NOMO-1 (cell line): Measurements from ENCODE around the gene RGL1.
"Not testable (repeated sequence)": the region's sequence is repeated elsewhere in the genome, so short reads cannot be mapped to it uniquely, and the experiment has no call there.

Experiments
- DNase-seq, 2 experiments: peaks; one replicate each; lab custom pipeline; 2025; ENCODE audit not compliant: unreplicated experiment in 2 of 2; lab: John Stamatoyannopoulos, UW

The RGL1 gene

GRCh38 chr1:183804916-183805841, at the start of gene RGL1:
TSS of gene RGL1 (plus strand) at chr1:183805120. CDS start at chr1:183805298, 178 bp downstream.
- peak; percentile 23 to 40 for DNase-seq

GRCh38 chr1:183756326-183756725, 48.6 kb upstream of the RGL1 start:
- DNase-seq = no peak

- no peak for DNase-seq
These were observed 47.9 kb upstream of the RGL1 start for GRCh38 chr1:183757061-183757460.

DNA sequence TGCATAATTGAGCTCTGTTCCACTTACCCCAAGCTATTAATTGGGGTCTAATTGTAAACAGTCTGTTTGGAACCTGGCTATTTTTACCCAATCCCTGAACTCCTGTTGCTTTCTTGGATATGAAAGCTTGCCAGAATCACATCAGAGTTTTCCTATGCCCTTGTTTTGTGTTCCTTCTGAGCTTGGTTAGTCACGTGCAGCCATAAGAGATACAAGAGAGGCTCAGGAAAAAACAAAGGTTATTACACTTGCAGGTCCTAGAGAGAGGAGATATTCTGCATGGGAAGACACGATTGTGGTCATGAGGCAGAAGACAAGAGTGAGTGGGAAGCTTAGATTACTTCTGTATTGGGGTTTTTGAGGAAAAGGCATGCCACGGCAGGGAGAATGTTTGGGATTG, 46.0 kb upstream of the RGL1 start:
- DNase-seq = no peak

DNA sequence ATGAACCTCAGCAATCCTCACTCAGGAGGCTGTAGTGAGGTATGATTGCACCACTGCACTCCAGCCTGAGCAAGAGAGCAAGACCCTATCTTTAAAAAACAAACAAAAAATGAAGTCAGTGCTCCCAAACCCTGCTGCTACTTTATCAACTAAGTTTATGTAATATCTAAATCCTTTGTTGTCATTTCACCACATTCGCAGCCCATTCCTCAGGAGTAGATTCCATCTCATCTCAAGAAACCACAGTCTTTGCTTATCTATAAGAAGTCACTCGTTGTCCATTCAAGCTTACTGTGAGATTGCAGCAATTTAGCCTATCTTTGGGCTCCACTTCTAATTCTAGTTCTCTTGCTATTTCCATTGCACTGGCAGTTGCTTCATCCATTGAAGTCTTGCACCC, 44.3 kb upstream of the RGL1 start:
- DNase-seq = no peak

GRCh38 chr1:183761871-183762270, 43.0 kb upstream of the RGL1 start:
- DNase-seq = no peak

GRCh38 chr1:183762856-183763255, 42.1 kb upstream of the RGL1 start:
- not testable (repeated sequence) for DNase-seq

DNA sequence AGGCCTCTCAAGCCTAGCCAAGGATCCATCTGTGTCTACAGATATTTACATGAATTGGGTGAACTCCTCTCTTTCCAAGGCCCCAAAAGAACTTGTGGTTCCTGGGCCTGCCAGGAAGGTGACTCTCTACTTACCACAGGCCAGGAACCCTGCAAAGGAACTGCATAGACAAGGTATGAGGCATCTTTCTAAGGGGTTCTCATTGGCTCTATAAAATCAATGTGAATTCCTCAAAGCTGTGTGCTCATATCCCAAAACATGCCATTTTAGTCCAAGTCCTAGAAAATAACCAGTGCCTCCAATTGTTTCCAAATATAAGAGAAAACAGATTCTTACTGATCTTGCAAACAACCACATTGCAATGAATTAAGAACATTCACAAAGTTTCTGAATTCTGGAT, 39.9 kb upstream of the RGL1 start:
- no peak for DNase-seq

GRCh38 chr1:183769956-183770815, 34.7 kb upstream of the RGL1 start:
- DNase-seq = no peak

- DNase-seq = no peak
These were observed 34.1 kb upstream of the RGL1 start for GRCh38 chr1:183770816-183771128.

DNA sequence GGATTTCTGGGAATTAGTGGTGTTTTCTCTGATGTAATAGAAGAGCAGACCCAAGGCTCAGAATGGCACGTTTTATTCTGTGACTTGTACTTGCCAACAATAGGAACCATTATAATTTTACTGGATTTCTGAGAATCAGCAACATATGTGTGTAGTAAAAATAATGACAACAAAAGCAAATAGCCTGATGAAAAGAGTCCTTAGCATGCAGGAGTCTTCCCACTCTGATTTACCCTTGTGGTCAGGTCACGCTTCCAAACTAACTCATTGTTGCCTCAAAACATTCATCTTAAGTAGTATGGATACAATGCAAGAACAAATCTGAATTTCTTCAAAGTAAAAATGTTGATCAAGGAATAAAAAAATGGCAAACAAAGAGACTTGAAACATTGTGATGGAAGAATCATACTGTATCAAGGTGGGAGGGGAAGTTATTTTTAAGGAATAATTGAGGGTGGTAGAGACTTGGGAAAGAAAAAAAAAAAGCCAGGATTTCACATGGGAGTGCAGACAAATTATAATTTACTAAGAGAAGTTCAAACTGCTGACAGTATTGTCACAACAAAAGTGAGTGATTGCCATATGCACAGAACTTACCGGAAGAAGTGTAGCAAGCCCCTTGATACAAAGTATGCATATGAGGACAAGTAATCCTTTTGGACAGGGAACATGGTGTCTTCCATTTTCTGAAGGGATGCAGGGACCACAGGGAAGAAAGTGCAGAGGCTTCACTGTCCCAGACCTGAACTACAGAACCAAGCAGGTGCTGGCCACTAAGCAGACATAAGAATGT, 31.2 kb upstream of the RGL1 start:
- DNase-seq = no peak

DNA sequence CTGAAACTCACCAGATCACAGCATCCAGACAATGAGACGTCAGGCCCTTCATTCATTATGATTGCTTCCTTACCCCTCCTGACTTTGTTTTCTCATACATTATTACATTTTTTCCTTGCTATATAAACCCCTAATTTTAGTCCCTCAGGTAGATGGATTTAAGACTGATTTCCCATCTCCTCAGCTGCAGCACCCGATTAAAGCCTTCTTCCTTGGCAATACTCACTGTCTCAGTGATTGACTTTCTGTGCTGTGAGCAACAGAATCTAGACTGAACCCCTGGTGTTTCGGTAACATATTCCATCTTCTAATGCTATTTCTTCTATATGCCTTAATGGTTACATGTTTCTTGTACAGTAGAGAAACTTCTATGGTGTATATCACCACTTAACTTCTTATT, 30.0 kb upstream of the RGL1 start:
- no peak for DNase-seq

GRCh38 chr1:183776731-183777130, 28.2 kb upstream of the RGL1 start:
- DNase-seq = no peak

DNA sequence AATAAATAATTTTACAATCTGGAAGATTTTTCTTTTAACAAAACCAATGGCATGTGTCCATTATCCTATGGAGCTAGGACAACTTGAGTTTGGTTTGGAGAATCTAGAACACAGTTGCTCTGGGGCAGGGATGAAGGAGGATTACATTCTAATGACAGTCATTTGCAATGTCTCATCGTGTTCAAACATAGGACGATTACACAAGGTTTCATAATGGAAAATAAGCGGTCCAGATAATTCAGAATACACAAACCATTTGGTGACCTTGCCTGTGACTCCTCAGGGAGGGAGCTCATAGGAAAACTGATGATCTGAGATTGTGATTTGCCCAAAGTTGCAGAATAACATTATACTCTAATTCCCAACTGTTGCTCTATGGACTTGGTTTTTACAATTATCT, 27.6 kb upstream of the RGL1 start:
- DNase-seq = no peak

DNA sequence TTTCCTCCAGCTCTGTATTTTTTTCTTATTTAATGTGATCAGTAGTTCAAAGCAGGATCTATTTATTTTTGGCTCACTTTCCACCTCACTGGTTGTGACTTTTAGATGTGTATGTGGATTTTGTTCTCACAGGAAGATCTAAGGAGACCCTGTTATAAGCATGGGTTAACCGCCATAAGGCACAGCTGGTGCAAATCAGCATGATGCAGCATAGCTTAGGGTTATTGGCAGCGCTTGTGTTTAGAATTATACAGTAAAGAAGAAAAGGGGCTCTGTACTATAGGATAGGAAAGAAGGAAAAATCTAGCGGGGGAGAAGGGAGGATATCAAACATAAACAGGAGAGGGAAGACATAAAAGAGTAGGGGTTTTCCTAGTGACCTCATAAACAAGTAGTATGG, 26.9 kb upstream of the RGL1 start:
- DNase-seq = no peak

DNA sequence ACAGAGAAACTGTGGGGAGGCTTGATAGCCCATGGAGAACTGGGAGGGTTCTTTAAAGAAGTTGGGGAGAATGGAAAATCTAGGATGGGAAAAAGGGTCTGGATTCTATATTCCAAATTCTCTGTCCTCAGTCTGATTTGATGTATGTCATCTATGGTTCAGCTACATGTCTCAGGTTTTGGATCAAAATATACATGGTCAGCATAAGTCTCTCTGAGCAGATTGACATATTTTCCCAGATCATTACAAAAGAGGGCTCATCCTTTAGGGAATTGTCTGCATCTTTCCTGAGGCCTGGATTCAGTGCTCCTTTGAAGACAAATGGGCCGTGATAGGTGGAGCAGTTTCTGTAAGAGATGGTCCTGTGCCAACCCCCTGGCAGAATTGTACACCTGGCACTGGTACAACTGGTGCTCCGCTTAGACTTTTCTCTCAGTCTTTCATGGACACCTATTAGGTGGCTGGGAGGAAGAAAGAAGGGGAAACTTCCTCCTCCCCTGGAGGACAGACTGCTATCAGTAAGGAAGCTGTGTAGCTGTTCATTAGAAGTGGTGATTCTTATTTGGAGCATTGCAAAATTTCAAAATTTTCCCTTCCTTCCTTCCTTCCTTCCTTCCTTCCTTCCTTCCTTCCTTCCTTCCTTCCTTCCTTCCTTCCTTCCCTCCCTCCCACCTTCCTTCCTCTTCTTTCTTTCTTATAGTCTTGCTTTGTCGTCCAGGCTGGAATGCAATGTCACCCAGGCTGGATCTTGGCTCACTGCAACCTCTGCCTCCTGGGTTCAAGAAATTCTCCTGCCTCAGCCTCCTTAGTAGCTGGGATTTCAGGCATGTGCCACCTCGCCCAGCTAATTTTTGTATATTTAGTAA, 26.1 kb upstream of the RGL1 start:
- no peak for DNase-seq

DNA sequence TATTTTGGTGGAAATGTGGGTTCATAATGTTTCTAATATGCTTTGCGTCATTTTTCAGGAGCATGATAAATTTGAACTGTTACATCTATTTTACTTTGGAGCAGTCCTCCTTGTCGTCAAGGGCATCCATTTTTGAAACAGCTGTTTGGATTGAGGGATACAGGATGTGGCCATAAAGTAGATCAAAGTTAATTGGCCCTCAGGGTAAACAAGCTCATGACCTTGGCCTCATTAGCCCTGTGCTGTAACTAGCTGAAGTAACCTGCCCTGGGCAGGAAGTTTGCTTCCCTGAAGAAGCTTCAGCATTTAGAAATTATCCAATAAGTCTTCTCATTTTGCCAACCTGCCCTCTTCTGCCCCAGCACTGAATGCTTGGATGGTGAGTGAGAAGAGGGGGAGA, 24.8 kb upstream of the RGL1 start:
- DNase-seq = no peak

- no peak for DNase-seq
These were observed 24.2 kb upstream of the RGL1 start for GRCh38 chr1:183780757-183781156.

DNA sequence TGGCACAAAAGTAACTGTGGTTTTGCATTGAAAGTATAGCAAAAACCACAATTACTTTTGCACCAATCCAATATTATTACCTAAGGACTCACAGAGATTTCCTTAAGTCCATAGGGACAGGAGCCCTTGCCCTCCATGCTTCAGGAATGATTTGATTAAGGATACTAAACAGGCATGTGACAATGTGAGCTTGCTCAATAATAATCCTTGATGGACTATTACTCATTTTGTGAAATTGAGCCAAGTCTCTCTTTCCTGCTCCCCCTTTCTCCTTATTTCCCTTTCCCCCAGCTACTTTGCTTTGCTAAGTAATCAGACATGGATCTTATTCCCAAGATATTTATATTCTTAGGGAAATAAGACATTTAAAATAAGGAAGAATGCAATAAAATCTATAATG, 21.6 kb upstream of the RGL1 start:
- DNase-seq = no peak
